ENCODE results near the gene RAB40C.
A peak's percentile ranks its signal among the peaks of the same experiment; 100 is the strongest.

RAB40C gene

GRCh38 chr16:649631-650030, 59.8 kb downstream of the RAB40C start:
- Histone ChIP-seq H3K27ac (ENCODE audit: low read length) (no peak overlapping the region; the same call in 1 of the 2 replicates), H3K9me2 (replicated peaks; ENCODE audit: insufficient read depth, low read length) (no peaks in the 10 kb centered on the region), H3K27me3 (replicated peaks; ENCODE audit: insufficient read depth, low read length) (no peaks in the 10 kb centered on the region), H3K9me3 (replicated peaks; ENCODE audit: insufficient read depth, low read length) (no peaks in the 10 kb centered on the region), H3K9ac (ENCODE audit: low read length) (peak overlapping the region; percentile 97), H3K79me2 (ENCODE audit: low read length) (peaks cover 56% of the 10 kb centered on the region), H2AFZ (ENCODE audit: low read length) (peak overlapping the region; percentile 24; the same call in 1 of the 2 replicates), H3F3A (ENCODE audit: insufficient read depth, low read length) (peaks cover 22% of the 10 kb centered on the region), H3K4me3 (ENCODE audit: low read length) (peak overlapping the region; percentile 89), H3K4me2 (ENCODE audit: low read depth, low read length) (peak overlapping the region; percentile 99), H3K36me3 (replicated peaks; ENCODE audit: insufficient read depth, low read length) (no peaks in the 10 kb centered on the region), H3K4me1 (ENCODE audit: low read length) (peaks cover 4% of the 10 kb centered on the region; the same call in 1 of the 2 replicates), H4K20me1 (ENCODE audit: insufficient read depth, low read length) (no peaks in the 10 kb centered on the region)
- DNase-seq: peak; percentile 32
- TF ChIP-seq EZH2phosphoT487 (IDR thresholded peaks at IDR 0.05; ENCODE audit: low read length) (no peak), CTCF (IDR thresholded peaks at IDR 0.05; ENCODE audit: low read length) (no peak), EZH2 (optimal IDR thresholded peaks at IDR 0.05; ENCODE audit: low read depth, low read length) (no peak)

- no peak for TF ChIP-seq EZH2phosphoT487 (IDR thresholded peaks at IDR 0.05; ENCODE audit: low read length)
- TF ChIP-seq EZH2 (optimal IDR thresholded peaks at IDR 0.05; ENCODE audit: low read depth, low read length): no peak
- no peak for TF ChIP-seq CTCF (IDR thresholded peaks at IDR 0.05; ENCODE audit: low read length)
- Histone ChIP-seq H3K4me3 (ENCODE audit: low read length) (no peak overlapping the region), H3K27ac (ENCODE audit: low read length) (no peak overlapping the region), H3K9ac (ENCODE audit: low read length) (no peak overlapping the region), H3K79me2 (ENCODE audit: low read length) (peaks cover 36% of the 10 kb centered on the region), H3F3A (ENCODE audit: insufficient read depth, low read length) (peaks cover 20% of the 10 kb centered on the region), H3K27me3 (replicated peaks; ENCODE audit: insufficient read depth, low read length) (no peaks in the 10 kb centered on the region), H3K9me2 (replicated peaks; ENCODE audit: insufficient read depth, low read length) (no peaks in the 10 kb centered on the region), H4K20me1 (ENCODE audit: insufficient read depth, low read length) (no peaks in the 10 kb centered on the region), H3K9me3 (replicated peaks; ENCODE audit: insufficient read depth, low read length) (no peaks in the 10 kb centered on the region), H3K36me3 (replicated peaks; ENCODE audit: insufficient read depth, low read length) (no peaks in the 10 kb centered on the region), H3K4me1 (ENCODE audit: low read length) (peaks cover 4% of the 10 kb centered on the region; the same call in 1 of the 2 replicates), H3K4me2 (ENCODE audit: low read depth, low read length) (no peak overlapping the region), H2AFZ (ENCODE audit: low read length) (no peak overlapping the region)
- no peak for DNase-seq
Observed at GRCh38 chr16:651844-652243, 62.0 kb downstream of the RAB40C start.

- H3K27me3 ChIP-seq (replicated peaks; ENCODE audit: insufficient read depth, low read length): no peaks in the 10 kb centered on the region
- TF ChIP-seq EZH2phosphoT487 (IDR thresholded peaks at IDR 0.05; ENCODE audit: low read length) (no peak), EZH2 (optimal IDR thresholded peaks at IDR 0.05; ENCODE audit: low read depth, low read length) (no peak), CTCF (IDR thresholded peaks at IDR 0.05; ENCODE audit: low read length) (no peak)
- no peak overlapping the region for H3K27ac ChIP-seq (ENCODE audit: low read length)
- H3K9me3 ChIP-seq (replicated peaks; ENCODE audit: insufficient read depth, low read length): no peaks in the 10 kb centered on the region
- H4K20me1 ChIP-seq (ENCODE audit: insufficient read depth, low read length): no peaks in the 10 kb centered on the region
- H3K9me2 ChIP-seq (replicated peaks; ENCODE audit: insufficient read depth, low read length): no peaks in the 10 kb centered on the region
- H3K4me3 ChIP-seq (ENCODE audit: low read length): no peak overlapping the region
- H3K36me3 ChIP-seq (replicated peaks; ENCODE audit: insufficient read depth, low read length): no peaks in the 10 kb centered on the region
- peaks cover 12% of the 10 kb centered on the region for H3F3A ChIP-seq (ENCODE audit: insufficient read depth, low read length)
- H2AFZ ChIP-seq (ENCODE audit: low read length): no peak overlapping the region
- no peak overlapping the region for H3K9ac ChIP-seq (ENCODE audit: low read length)
- no peak for DNase-seq
- no peak overlapping the region for H3K4me2 ChIP-seq (ENCODE audit: low read depth, low read length)
- peaks cover 27% of the 10 kb centered on the region for H3K79me2 ChIP-seq (ENCODE audit: low read length)
- no peaks in the 10 kb centered on the region; the same call in 1 of the 2 replicates for H3K4me1 ChIP-seq (ENCODE audit: low read length)
Observed at GRCh38 chr16:652454-653305, 62.8 kb downstream of the RAB40C start.

Measured in MM.1S (cell line).